A673 (cell line): Measurements from ENCODE around the gene KLHDC4. TPM values are rescaled to one million over a fixed set of nuclear protein-coding genes. Genes with fewer than 3 reads are reported as not detected.
A peak's percentile ranks its signal among the peaks of the same experiment; 100 is the strongest.

ENCODE experiments used
- BruUV-seq: library from RNA; stranded (reverse); fragments of 400-500 nt; replicated peaks from 2 replicates; lab custom pipeline; 2021; lab: Mats Ljungman, UMichigan
- CTCF ChIA-PET: fragments of 300-600 bp; sonication (Branson Sonifier 250); formaldehyde crosslinking; loops from one replicate; lab custom pipeline; 2022; ENCODE audit warnings: antibody characterized with exemption; lab: Charles Lee
- POLR2A ChIA-PET: fragments of 300-600 bp; sonication (Branson Sonifier 250); formaldehyde crosslinking; loops from one replicate; lab custom pipeline; 2022; ENCODE audit warnings: antibody characterized with exemption; ENCODE audit not compliant: low non-redundant PET; lab: Charles Lee
- DNase-seq: peaks from one replicate; pipeline ENCODE4 v3.0.0-alpha.2; 2015; ENCODE audit warnings: low spot score
- H3K27ac ChIP-seq: fragments of 200-600 bp; sonication (generic); 2 replicates; pipeline ENCODE4 v1.5.1; 2016; ENCODE audit warnings: mixed run types, low read depth, mild to moderate bottlenecking, mixed read lengths, antibody characterized with exemption, low read length; ENCODE audit not compliant: poor library complexity, severe bottlenecking
- H3K27me3 ChIP-seq: fragments of 200-600 bp; sonication (generic); replicated peaks from 2 replicates; pipeline ENCODE4 v1.6.1; 2017; ENCODE audit warnings: mixed run types, low read depth, mild to moderate bottlenecking, mixed read lengths, antibody characterized with exemption, low read length; ENCODE audit not compliant: insufficient read depth, poor library complexity
- H3K36me3 ChIP-seq: fragments of 200-600 bp; sonication (generic); 2 replicates; pipeline ENCODE4 v1.6.1; 2016; ENCODE audit warnings: mixed run types, mild to moderate bottlenecking, mixed read lengths, antibody characterized with exemption, low read length; ENCODE audit not compliant: insufficient read depth, poor library complexity, severe bottlenecking
- H3K4me1 ChIP-seq: fragments of 200-600 bp; sonication (generic); 2 replicates; pipeline ENCODE4 v1.6.1; 2017; ENCODE audit warnings: mixed run types, mild to moderate bottlenecking, mixed read lengths, antibody characterized with exemption, low read length; ENCODE audit not compliant: insufficient read depth, poor library complexity, severe bottlenecking
- H3K4me3 ChIP-seq: fragments of 200-600 bp; sonication (generic); 2 replicates; pipeline ENCODE4 v1.5.1; 2016; ENCODE audit warnings: low read depth, mixed run types, mild to moderate bottlenecking, mixed read lengths, low read length; ENCODE audit not compliant: poor library complexity, severe bottlenecking
- H3K9me3 ChIP-seq: fragments of 200-600 bp; sonication (generic); 2 replicates; pipeline ENCODE4 v1.6.1; 2016; ENCODE audit warnings: mixed run types, low read depth, mild to moderate bottlenecking, mixed read lengths, antibody characterized with exemption, low read length; ENCODE audit not compliant: poor library complexity, severe bottlenecking
- CTCF ChIP-seq: fragments of 300-800, 200-600 bp; sonication (generic); conservative IDR thresholded peaks from 2 replicates; pipeline ENCODE4 v1.5.1; 2017; ENCODE audit warnings: low read depth, mild to moderate bottlenecking, antibody characterized with exemption, low read length, moderate library complexity, mixed read lengths
- EZH2 ChIP-seq: fragments of 200-600 bp; sonication (generic); IDR thresholded peaks from 2 replicates; pipeline ENCODE4 v1.6.1; 2017; ENCODE audit warnings: borderline replicate concordance, low read depth, mild to moderate bottlenecking, mixed read lengths, antibody characterized with exemption, low read length; ENCODE audit not compliant: poor library complexity, severe bottlenecking
- intact Hi-C: fragments of 100-400 bp; cut with micrococcal nuclease; formaldehyde crosslinking; loops from one replicate; pipeline ENCODE4 v1.10.0; 2022; ENCODE audit not compliant: unreplicated experiment
- total RNA-seq: library from RNA; stranded (reverse); gene quantifications from 2 replicates; pipeline ENCODE4 v1.2.3, GENCODE V29; 2021

Gene KLHDC4
- total RNA-seq, 1 experiment from 2014 or later = 86.6 TPM

GRCh38 chr16:87746178-87746577, 19.6 kb downstream of the KLHDC4 start:
- H3K9me3 ChIP-seq = no peaks in the 10 kb centered on the region
- intact Hi-C loops = no loop called here
- ChIA-PET CTCF (no interaction called here), POLR2A (no interaction called here)
- no peaks in the 10 kb centered on the region for H3K27me3 ChIP-seq
- DNase-seq = no peak
- peaks cover 51% of the 10 kb centered on the region for H3K36me3 ChIP-seq
- no peak overlapping the region for H3K4me3 ChIP-seq
- peaks cover 6% of the 10 kb centered on the region for H3K4me1 ChIP-seq
- TF ChIP-seq CTCF (no peak), EZH2 (no peak)
- H3K27ac ChIP-seq = no peak overlapping the region
- BruUV-seq = no TSS peak

DNA sequence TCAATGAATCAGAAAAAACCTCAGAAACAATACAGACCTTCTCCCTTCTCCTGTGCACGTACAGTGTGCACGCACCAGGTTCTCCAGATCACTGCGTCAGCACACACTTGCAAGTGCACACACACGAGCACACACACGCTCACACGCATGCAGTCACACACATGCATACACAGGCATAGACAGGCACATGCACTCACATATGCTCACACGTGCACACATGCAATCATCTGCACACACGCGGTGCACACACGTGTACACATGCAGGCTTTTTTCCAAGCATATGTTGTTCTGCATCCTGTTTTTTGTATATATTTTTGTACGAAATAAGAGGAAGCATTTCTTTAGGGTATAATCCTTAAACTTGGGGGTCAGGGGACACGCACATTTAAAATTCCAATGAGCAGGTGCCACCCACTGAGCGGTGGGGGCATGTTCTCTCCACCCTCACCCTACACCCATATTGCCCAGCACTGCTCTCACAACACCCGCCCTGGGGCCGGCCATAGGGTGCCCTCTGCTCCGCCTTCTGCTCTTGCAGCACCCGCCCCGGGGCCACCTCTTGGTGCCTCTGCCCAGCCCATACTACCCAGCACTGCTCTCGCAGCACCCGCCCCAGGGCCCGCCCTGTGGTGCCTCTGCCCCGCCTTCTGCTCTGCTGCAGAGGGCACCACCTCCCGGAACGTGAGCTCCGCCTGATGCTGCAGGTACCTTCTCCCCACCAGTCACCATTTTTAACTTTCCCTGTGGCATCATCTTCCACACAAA, 20.9 kb downstream of the KLHDC4 start:
- Histone ChIP-seq H3K36me3 (peaks cover 48% of the 10 kb centered on the region), H3K9me3 (no peaks in the 10 kb centered on the region), H3K4me3 (no peak overlapping the region), H3K4me1 (peaks cover 6% of the 10 kb centered on the region), H3K27me3 (no peaks in the 10 kb centered on the region), H3K27ac (no peak overlapping the region)
- intact Hi-C loops = no loop called here
- CTCF ChIA-PET = no interaction called here
- POLR2A ChIA-PET = interaction anchor here (0.7 kb wide), 2 partner anchors 16 to 25 kb away, joined by 3 to 7 read pairs; no protein-coding TSS in a partner anchor
- DNase-seq = no peak
- no TSS peak for BruUV-seq
- TF ChIP-seq CTCF = no peak
- no peak for TF ChIP-seq EZH2

DNA sequence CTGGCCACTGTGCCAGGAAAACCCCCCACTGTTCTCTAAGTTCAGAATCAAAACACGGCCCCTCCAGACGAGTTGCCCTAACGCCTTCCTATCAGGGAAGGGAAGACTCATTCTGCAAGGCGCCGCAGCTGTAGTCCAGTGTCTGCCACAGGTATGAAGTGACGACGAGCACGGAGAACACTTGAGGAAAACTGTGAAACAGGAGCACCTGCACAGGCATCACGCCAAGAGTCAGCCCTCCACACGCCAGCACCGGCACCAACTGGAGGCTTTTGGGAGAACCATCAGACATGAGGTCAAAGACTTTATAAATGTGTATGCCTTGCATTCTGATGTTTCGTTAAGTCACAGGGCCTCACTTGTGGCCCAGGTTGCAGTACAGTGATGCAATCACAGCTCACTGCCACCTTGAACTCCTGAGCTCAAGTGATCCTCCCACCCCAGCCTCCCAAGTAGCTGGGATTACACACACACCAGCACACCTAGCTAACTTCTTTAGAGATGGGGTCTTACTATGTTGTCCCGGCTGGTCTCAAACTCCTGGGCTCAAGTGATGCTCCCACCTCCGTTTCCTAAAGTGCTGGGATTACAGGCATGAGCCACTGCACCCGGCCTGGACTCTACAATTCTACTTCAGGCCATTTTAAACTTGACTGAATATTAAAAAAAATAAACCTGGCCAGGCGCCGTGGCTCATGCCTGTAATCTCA, 22.9 kb downstream of the KLHDC4 start:
- intact Hi-C loops = no loop called here
- H3K36me3 ChIP-seq = peaks cover 30% of the 10 kb centered on the region
- no TSS peak for BruUV-seq
- ChIA-PET CTCF (no interaction called here), POLR2A (no interaction called here)
- no peaks in the 10 kb centered on the region for H3K9me3 ChIP-seq
- no peak for TF ChIP-seq EZH2
- TF ChIP-seq CTCF = no peak
- peak; percentile 53 for DNase-seq
- no peak overlapping the region for H3K4me3 ChIP-seq
- H3K27ac ChIP-seq = no peak overlapping the region
- no peaks in the 10 kb centered on the region for H3K27me3 ChIP-seq
- H3K4me1 ChIP-seq = peaks cover 6% of the 10 kb centered on the region
